Stomach (tissue), 4 donors: ENCODE data around the gene C2CD2.

Experiments used
- POLR2AphosphoS5 ChIP-seq, 3 donors: sonication (generic); formaldehyde crosslinking; IDR thresholded peaks; one replicate each; pipeline ENCODE4 v1.6.1; 2016; ENCODE audit warnings: antibody characterized with exemption in 3 of 3
- TF ChIP-seq, protein P1 (sequence below), 7 experiments: fragments of 450-650 bp in 4 of 7; fragments of 200-600 bp in 3 of 7; sonication (generic) in 3 of 7; IDR thresholded peaks; one replicate each; pipeline ENCODE4 v1.5.1; 2016 to 2019; ENCODE audit warnings: antibody characterized with exemption in 7 of 7, control low read depth in 2 of 7, mild to moderate bottlenecking in 1 of 7

DNA sequence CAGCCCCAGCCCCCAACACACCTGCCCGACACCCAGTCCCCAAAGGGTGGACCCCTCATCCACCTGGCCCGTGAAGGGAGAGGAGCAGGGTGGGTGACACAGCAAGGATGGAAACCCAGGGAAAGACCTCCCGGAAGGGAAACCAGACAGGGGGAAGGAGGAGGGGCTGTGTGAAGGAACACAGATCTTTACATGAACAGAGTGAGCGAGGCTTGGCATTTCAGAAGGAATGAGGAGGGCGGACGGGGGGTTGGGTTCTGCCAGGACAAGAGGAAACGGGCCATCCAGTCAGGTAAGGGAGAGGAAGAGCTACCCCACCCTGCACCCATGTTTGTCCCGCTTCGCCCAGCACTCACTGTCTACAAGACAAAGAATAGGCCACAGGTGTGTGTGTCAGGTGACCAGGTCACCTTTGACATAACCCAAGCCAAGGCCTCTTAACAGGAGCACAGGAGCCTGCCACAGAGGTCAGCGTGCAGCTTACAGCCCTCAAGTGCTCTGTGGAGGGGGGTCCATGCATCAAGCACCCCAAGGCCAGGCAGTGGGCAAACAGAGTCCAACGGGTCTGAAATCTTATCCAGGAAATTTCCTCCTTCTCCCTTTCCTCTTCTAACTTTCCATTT lies 56.7 kb downstream of the C2CD2 start:
- TF ChIP-seq, protein P1, sequence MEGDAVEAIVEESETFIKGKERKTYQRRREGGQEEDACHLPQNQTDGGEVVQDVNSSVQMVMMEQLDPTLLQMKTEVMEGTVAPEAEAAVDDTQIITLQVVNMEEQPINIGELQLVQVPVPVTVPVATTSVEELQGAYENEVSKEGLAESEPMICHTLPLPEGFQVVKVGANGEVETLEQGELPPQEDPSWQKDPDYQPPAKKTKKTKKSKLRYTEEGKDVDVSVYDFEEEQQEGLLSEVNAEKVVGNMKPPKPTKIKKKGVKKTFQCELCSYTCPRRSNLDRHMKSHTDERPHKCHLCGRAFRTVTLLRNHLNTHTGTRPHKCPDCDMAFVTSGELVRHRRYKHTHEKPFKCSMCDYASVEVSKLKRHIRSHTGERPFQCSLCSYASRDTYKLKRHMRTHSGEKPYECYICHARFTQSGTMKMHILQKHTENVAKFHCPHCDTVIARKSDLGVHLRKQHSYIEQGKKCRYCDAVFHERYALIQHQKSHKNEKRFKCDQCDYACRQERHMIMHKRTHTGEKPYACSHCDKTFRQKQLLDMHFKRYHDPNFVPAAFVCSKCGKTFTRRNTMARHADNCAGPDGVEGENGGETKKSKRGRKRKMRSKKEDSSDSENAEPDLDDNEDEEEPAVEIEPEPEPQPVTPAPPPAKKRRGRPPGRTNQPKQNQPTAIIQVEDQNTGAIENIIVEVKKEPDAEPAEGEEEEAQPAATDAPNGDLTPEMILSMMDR (IDR thresholded peaks at IDR 0.05): no peak
- no peak for TF ChIP-seq POLR2AphosphoS5 (IDR thresholded peaks at IDR 0.05)
